Frontal cortex (tissue), 4 donors: ENCODE results near the gene PLEKHG2. TPM values are rescaled to one million over a fixed set of nuclear protein-coding genes. Genes with fewer than 3 reads are reported as not detected.

Source experiments
- DNase-seq, 2 donors: peaks; one replicate each; pipeline ENCODE4 v3.0.0; 2012; ENCODE audit warnings: low spot score in 2 of 2
- FAIRE-seq: peaks from 2 replicates; lab custom pipeline; 2012; peaks lifted over from hg19 to GRCh38; lab: Jason Lieb, UNC
- small RNA-seq: library from RNA; depleted of rRNA; stranded (forward); fragments of <200 nt; gene quantifications from one replicate; pipeline ENCODE3, GENCODE V24; 2014
- total RNA-seq: library from RNA; depleted of rRNA; stranded (reverse); fragments of >200 nt; gene quantifications from one replicate; pipeline ENCODE4 v1.2.3, GENCODE V29; 2014
- donor health status: control.
- donor health status: control.
- donor health status: control.

Gene PLEKHG2
- total RNA-seq, 1 donor from 2014 or later, result 17.5 TPM

DNA sequence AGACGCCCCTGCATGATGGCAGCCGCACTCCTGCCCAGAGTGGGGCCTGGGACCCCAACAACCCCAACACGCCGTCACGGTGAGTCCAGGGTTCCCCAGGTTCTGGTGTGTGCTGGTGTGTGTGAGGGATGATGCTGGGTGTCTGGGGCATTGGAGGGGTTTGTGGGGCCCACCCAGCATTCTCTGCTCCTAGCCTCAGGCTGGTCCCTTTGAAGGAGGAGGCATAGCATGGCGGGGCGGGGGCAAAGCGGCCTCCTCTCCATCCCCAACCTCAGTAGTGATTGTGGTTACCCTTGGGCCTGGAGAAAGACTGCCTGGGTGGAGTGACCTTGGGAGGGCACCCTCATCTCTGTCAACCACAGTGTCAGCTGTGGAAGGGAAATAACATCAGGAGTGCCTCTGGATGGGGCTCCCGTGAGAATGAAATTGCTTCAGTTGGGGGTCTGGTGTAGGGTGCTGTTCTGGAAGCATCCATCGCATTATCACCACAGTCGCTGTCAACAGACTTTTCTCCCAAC, 61.0 kb downstream of the PLEKHG2 start:
- FAIRE-seq (no peak), DNase-seq (no peak)

DNA sequence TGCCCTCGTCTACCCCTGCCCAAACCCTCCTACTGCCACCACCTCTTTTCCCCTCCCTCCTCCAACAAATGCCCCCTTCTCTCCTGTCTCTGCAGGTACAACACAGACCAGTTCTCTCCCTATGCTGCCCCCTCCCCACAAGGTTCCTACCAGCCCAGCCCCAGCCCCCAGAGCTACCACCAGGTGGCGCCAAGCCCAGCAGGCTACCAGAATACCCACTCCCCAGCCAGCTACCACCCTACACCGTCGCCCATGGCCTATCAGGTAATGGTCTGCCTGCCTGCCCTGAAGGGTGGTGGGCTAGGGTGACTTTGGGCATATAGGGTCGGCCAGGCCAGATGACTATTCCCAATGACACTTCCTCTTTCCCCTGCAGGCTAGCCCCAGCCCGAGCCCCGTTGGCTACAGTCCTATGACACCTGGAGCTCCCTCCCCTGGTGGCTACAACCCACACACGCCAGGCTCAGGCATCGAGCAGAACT, 61.7 kb downstream of the PLEKHG2 start:
- DNase-seq, result peak; percentile 35 to 65
- no peak for FAIRE-seq

- FAIRE-seq (no peak), DNase-seq (no peak)
These were observed 63.3 kb downstream of the PLEKHG2 start for GRCh38 chr19:39475748-39476147.

Small RNA genes lying within 50 kb of the gene (small RNA-seq; reads per million reads assigned to genes)
- gene MIR4530 (not detected), gene RN7SL566P (not detected)

Other genes starting within 250 kb of the PLEKHG2 start
- gene NCCRP1, start 215.7 kb upstream of the PLEKHG2 start, total RNA-seq, result not detected
- gene SYCN, start 208.4 kb upstream of the PLEKHG2 start, total RNA-seq, result not detected
- gene IFNL3, start 167.7 kb upstream of the PLEKHG2 start, total RNA-seq, result not detected
- gene IFNL4, start 163.8 kb upstream of the PLEKHG2 start, total RNA-seq, result under 0.01 TPM
- gene IFNL2, start 144.3 kb upstream of the PLEKHG2 start, total RNA-seq, result not detected
- gene IFNL1, start 116.3 kb upstream of the PLEKHG2 start, total RNA-seq, result not detected
- gene LRFN1, start 91.8 kb upstream of the PLEKHG2 start, total RNA-seq, result 5.3 TPM
- gene GMFG, start 76.6 kb upstream of the PLEKHG2 start, total RNA-seq, result 2.9 TPM
- gene SAMD4B, start 70.2 kb upstream of the PLEKHG2 start, total RNA-seq, result 13.0 TPM
- gene PAF1, start 21.6 kb upstream of the PLEKHG2 start, total RNA-seq, result 36.7 TPM
- 9.8 TPM for gene MED29, start 21.3 kb upstream of the PLEKHG2 start, total RNA-seq
- gene ZFP36, start 5.8 kb upstream of the PLEKHG2 start, total RNA-seq, result 0.41 TPM
- 59.1 TPM for gene RPS16, start 23.3 kb downstream of the PLEKHG2 start, total RNA-seq
- 59.5 TPM for gene SUPT5H, start 32.9 kb downstream of the PLEKHG2 start, total RNA-seq
- 43.2 TPM for gene TIMM50, start 68.2 kb downstream of the PLEKHG2 start, total RNA-seq
- 13.9 TPM for gene DLL3, start 86.3 kb downstream of the PLEKHG2 start, total RNA-seq
- gene SELENOV, start 102.5 kb downstream of the PLEKHG2 start, total RNA-seq, result 0.41 TPM
- gene EID2B, start 120.2 kb downstream of the PLEKHG2 start, total RNA-seq, result 24.1 TPM
- 22.4 TPM for gene EID2, start 127.5 kb downstream of the PLEKHG2 start, total RNA-seq
- gene LGALS13, start 189.9 kb downstream of the PLEKHG2 start, total RNA-seq, result 0.82 TPM
- gene LGALS16, start 243.2 kb downstream of the PLEKHG2 start, total RNA-seq, result not detected